GM18873 (cell line): ENCODE results near the gene R3HDM1.
"Not testable (repeated sequence)": the region's sequence is repeated elsewhere in the genome, so short reads cannot be mapped to it uniquely, and the experiment has no call there.

Experiments
- ATAC-seq: cut with Tn5 transposase; IDR thresholded peaks from one replicate; pipeline ENCODE4 v1.9.1; 2021; ENCODE audit warnings: mild to moderate bottlenecking, moderate library complexity, moderate number of reproducible peaks; ENCODE audit not compliant: unreplicated experiment, low FRiP score

R3HDM1 gene

DNA sequence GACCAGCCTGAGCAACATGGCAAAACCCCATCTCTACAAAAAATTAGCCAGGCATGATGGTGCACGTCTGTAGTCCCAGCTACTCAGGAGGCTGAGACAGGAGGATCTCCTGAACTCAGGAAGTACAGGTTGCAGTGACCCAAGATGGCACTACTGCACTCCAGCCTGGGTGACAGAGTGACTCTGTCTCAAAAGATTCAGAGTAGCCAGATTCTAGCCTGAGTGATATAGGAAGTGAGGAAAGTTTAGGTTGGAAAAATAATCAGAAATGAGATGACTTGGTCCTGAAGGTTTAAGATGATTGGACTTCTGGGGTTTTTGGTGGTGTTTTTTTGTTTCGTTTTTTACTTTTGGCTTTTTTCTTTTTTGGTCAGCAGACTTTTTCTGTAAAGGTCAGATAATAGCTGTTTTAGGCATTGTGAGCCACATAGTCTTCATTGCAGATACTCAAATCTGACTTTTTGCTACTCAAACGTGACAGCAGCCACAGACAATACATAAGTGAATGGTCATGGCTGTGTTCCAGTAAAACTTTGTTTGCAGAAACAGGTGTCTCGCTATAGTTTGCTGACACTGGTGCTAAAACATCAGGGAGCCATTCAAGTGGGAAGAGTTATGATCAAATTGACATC lies 106.3 kb downstream of the R3HDM1 start:
- no peak for ATAC-seq

DNA sequence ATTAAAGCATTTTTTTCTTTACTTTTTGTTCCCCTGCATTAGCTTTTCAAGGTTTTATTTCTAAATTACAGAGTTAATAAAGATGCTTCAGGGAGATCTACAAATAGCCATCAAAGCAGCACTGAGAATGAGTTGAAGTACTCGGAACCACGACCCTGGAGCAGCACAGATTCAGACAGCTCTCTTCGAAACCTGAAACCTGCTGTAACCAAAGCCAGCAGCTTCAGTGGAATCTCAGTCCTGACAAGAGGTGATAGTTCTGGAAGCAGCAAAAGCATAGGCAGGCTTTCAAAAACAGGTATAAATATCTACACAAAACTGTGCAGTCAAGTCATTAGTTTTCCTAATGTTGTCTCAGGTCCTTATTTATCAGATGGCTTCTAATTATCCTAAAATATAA lies 107.5 kb downstream of the R3HDM1 start:
- no peak for ATAC-seq

DNA sequence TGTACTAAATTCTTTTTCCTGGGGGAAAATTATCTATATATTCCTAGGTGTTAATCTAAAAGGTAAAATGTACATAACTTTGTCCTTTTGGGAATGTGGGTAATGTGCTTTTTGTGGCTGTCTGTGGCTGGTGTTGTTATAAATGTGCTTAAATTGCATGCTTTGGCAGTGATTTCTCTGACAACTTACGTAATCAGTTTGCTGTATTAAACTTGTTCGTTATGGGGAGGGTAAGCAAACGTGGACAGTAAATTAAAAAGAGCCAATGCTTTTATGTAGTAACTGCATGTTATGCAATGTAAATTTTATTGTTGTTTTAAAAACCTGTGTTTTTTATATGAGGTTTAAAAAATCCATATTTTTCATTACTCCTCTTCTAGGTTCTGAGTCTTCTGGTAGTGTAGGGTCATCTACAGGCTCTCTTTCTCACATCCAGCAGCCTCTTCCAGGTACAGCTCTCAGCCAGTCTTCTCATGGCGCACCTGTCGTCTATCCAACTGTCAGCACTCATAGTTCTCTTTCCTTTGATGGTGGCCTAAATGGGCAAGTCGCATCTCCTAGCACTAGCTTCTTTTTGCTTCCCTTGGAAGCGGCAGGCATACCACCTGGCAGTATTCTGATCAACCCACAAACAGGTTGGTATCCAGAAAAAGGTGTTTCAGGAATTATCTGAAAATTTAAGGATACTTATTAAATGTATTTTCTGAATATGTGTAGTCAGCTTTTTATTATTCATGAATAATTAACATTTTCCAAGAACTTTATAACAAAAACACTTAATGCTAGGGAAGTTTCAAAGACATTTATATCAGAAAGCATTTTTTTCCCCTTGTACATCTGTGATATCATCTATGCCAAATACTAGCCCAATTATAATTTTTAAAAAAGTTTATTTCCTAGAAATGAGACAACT lies 110.1 kb downstream of the R3HDM1 start:
- no peak for ATAC-seq

DNA sequence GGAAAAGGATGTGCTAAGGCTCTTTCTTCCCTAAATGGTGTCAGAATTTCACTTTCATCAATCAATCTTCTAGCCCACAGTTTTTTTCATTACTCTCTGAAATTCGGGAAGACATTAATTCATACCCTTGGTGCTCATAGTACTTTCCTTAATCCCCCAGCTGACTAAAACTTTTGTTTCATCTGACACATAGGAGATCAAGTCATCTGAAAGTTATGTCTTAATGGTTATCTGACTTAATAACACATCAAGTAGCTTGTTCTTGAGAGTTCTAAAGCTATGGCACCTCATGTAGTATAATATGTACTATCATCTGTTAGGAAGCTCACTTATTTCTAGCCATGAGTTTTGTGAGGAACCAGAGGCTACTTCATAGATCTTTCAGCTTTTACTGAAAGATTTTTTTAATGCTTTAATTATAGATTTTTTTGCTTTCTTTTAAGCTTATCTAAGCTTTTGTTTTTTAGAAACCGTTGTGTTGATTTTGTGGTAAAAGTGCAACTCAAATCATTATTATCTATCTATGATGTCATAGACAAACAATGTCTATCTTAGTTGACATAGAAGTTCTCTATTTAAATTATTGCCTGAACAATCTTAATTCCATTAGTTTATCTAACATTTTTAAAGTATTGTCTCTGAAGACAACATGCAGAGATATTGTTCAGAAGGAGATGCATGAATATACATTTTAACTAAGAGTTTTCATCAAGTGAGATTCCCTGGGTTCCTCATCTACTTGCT lies 116.7 kb downstream of the R3HDM1 start:
- ATAC-seq, result no peak

DNA sequence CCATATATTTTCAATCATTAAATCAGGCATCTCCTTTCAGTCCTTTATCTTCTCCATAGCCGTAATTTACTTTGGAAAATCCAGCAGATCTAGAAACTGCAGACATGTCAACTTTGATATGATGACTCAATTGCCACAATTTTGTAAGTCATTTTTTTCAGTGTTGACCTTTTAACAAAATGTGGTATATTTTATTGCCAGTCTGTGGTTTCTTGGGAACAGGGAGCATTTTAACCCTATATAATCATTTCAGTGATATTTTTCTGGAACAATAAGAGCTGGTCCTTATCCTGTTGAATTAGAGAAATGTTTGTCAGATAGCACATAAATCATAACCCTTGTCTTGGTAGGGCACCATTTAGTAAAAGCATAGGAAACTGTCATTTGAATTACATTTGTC lies 119.4 kb downstream of the R3HDM1 start:
- ATAC-seq, result no peak

- no peak for ATAC-seq
These were observed 120.4 kb downstream of the R3HDM1 start for GRCh38 chr2:135651717-135652116.

GRCh38 chr2:135654239-135654638 lies 123.0 kb downstream of the R3HDM1 start:
- ATAC-seq, result not testable (repeated sequence)

DNA sequence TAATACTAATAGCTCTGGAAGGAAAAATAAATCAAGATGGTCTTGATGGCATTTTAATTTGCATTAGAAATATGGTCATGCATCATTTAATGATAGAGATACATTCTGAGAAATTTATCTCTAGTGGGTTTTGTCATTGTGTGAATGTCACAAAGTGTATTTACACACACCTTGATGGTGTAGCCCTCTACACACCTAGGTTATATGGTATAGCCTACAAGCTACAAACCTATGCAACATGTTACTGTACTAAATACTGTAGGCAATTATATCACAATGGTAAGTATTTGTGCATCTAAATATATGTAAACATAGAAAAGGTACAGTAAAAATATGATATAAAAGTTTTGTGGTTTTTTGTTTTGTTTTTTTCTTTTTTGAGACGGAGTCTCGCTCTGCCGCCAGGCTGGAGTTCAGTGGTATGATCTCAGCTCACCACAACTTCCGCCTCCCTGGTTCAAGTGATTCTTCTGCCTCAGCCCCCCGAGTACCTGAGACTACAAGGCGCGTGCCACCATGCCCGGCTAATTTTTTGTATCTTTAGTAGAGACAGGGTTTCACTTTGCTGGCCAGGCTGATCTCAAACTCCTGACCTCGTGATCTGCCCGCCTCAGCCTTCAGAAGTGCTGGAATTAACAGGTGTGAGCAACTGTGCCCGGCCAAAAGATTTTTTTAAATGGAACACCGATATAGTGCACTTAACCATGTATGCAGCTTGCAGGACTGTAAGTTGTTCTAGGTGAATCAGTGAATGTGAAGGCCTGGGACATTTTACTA lies 126.7 kb downstream of the R3HDM1 start:
- peak; percentile 58 for ATAC-seq

DNA sequence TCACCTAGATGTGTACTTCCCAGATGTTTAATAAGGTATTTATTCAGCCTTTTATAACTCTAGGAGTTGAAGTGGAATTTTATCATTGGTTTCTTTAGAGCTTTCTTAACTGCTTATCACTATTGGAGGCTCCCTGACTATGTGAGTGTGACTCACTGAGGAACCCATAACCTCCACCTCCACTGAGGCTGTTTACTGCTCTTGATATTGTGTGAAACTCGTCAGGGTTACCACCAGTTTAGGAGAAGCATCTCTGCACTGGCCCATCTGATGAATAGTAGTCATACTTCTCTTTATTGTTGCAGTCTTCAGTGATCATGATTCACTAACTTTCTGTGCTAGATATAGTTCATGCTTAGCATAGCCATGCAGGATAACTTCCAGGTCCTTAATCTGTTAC lies 130.8 kb downstream of the R3HDM1 start:
- no peak for ATAC-seq

DNA sequence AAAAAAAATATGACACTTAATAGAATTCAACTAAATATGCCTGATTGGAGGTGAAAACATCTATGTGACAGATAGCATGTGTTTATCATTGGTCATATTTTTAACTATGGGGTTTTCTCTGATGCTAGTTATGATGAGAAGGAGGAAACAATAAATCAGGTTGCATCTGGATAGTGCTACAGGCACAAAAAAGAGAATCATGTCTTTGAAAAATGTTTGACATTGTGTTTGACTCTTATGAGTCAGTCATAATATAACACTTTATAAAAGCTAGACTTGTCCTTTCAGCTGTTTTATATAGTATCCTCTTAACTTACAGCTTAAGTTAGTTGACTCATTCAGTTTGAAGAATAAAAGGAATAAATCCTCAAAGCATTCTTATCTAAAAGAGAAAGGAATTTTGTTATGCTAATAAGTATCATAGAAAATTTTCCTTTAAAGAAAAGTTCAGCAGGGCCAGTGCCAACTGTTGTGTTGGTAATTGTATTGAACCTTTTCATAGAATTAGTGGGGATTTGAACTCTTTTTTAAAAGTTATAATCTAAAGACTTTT lies 131.9 kb downstream of the R3HDM1 start:
- ATAC-seq, result no peak

DNA sequence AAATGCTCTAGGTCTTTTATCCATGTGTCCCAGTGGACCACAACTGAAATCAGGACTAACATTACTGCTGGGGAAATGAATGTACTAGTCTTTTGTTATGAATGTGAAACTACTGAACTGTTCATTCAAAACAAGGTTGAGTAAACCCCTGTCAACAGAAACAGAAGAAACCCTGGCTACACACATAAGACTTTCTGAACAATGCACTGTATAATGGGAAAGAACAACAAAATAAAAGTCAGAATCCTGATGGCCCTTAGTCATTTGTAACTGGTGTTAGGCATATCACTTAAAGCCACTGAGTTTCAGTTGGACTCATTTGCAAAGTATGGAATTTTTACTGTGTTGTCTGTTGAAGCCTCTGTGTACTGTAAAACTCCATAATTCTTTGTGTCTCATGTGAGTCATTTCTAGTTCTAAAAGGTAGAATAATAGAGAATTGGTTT lies 133.4 kb downstream of the R3HDM1 start:
- ATAC-seq, result peak; percentile 82

DNA sequence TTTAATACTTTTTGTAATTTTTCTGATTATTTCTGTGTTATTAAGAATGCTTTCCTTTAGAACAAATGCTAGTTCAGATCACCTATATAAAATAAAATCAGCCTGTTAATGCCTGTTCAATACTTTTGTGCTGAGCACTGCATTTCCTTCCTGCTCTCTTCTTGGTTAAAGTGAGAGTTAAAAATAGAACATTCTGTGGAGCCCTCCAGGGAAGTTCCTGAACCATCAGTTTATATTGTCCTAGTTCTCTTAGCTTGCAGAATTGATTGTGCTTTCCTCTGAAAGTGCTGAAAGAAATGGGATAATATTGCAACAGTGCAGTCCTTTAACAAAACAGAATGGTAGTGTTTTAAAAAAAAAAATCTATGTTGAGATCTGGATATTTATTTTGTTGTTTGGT lies 135.8 kb downstream of the R3HDM1 start:
- ATAC-seq, result no peak

DNA sequence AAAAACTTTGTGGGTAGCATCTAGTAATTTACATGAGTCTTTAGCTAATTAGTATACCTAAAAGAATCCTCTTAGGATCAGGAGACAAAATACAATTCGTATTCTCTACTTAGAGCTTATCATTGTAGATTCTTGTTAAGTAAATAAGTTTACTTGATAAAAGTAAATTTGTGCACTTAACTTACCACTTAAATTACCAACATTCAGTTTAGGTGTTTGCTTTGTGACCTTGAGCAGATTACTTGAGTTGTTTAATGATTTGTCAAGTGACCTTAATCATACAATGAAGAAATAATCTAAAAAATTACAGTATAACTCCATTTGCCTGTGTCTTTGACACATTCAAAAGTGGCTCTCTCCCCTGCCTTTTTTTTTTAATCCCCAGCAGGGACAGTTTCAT lies 143.2 kb downstream of the R3HDM1 start:
- ATAC-seq, result no peak

DNA sequence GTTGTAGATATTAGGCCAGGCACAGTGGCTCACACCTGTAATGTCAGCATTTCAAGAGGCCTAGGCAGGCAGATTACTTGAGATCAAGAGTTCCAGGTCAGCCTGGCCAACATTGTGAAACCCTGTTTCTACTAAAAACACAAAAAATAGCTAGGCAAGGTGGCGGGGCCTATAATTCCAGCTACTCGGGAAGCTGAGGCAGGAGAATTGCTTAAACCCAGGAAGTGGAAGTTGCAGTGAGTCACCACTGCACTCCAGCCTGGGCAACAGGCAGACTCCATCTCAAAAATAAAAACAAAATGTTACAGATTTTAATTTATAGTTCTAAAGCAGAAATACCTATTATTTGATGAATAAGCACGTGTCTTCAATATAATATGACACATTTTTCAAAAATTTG lies 144.7 kb downstream of the R3HDM1 start:
- ATAC-seq, result no peak

DNA sequence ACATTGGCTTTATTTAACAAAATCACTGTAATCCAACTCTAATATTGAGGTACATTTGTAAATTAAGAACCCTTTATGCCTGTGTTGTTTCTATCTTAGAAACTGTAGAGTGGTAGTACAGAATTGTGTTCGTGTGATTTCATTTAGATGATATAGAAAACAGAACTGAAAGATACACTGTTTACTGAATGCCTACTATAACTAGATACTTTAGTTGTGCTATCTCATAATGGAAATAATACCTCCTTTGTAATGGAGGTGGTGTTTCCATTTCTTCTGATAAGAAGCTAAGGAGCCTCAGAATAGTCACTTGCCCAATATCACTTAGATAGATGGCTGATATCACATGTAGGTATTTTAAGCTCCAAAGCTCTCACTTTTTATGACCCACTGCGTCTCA lies 147.8 kb downstream of the R3HDM1 start:
- no peak for ATAC-seq

- ATAC-seq, result no peak
These were observed 154.1 kb downstream of the R3HDM1 start for GRCh38 chr2:135685361-135685760.

GRCh38 chr2:135688978-135689377 lies 157.7 kb downstream of the R3HDM1 start:
- ATAC-seq, result no peak

DNA sequence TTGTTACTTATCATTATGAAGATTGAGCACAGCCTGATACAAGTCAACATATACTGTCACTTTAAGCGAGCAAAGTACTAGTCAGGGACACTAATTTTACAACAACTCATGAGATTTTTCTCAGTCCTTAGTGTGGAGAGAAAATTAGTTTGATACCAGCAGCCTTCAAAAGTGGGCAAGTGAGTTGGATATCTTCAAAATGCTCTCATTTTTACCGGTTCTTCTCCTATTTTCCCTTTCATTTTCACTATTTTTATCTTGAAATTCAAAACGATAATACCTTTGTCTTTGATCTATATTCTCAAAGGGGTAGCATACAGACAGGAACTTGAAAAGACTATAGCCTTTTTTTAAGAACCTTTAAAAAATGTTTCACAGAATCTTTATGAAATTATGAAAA lies 158.4 kb downstream of the R3HDM1 start:
- ATAC-seq, result no peak

DNA sequence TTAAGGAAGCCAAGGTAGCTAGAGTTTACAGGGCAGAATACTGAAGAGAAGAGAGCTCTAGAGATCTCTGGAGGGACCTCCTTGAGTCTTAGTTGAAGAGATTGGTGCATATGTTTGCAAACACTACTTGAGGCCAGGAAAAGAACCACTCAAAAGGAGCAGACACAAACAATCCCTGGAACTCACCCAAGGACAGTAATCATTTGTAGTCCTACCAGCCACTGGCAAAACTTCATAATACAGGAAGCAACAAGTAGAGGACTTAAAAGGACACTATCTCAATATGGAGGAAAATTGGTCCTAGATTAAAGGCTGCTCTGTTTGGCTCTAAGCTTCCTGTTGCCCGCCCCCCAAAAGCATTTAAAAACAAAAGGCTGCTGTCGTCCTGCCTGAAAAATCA lies 163.4 kb downstream of the R3HDM1 start:
- no peak for ATAC-seq

DNA sequence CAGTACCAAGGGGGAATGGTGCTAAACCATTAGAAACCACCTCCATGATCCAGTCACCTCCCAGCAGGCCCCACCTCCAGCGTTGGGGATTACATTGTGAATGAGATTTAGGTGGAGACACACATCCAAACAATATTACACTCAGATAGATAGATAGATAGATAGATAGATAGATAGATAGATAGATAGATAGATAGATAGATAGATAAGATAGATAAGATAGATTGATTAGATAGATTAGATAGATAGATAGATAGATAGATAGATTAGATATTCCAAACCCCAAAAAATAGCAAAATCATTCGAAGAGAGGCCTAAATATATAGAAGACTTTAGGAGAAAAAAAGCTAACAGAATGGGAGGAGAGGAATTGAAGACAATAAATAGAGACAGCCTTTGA lies 167.6 kb downstream of the R3HDM1 start:
- no peak for ATAC-seq
